PC-9 (cell line): Measurements from ENCODE around the gene MSANTD4.
"Not testable (repeated sequence)": the region's sequence is repeated elsewhere in the genome, so short reads cannot be mapped to it uniquely, and the experiment has no call there.

ENCODE experiments used
- EZH2 ChIP-seq: fragments of 200-600 bp; sonication (generic); IDR thresholded peaks from 2 replicates; pipeline ENCODE4 v1.8.0; 2017; ENCODE audit warnings: antibody characterized with exemption, low read depth
- TF ChIP-seq, protein P1 (sequence below): fragments of 200-600 bp; sonication (generic); conservative IDR thresholded peaks from 2 replicates; pipeline ENCODE4 v1.6.1; 2017; ENCODE audit warnings: mixed run types, antibody characterized with exemption, mild to moderate bottlenecking, moderate library complexity

DNA sequence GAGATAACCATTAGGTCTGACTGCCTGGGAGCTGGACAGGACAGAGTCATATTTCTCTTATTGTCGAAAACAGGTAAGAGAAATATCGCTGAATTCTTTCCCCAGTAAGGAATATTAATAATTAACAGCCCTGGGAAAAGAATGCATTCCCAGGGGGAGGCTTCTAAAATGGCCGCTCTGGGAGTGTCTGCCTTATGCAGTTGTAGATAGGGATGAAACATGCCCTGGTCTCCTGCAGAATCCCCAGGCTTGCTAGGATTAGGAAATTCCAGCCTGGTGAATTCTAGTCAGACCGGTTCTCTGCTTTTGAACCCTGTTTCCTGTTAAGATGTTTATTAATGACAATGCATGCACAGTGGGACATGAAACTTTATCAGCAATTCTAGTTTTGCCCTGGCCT lies 18.9 kb downstream of the MSANTD4 start:
- TF ChIP-seq EZH2, result not testable (repeated sequence)
- TF ChIP-seq, protein P1, sequence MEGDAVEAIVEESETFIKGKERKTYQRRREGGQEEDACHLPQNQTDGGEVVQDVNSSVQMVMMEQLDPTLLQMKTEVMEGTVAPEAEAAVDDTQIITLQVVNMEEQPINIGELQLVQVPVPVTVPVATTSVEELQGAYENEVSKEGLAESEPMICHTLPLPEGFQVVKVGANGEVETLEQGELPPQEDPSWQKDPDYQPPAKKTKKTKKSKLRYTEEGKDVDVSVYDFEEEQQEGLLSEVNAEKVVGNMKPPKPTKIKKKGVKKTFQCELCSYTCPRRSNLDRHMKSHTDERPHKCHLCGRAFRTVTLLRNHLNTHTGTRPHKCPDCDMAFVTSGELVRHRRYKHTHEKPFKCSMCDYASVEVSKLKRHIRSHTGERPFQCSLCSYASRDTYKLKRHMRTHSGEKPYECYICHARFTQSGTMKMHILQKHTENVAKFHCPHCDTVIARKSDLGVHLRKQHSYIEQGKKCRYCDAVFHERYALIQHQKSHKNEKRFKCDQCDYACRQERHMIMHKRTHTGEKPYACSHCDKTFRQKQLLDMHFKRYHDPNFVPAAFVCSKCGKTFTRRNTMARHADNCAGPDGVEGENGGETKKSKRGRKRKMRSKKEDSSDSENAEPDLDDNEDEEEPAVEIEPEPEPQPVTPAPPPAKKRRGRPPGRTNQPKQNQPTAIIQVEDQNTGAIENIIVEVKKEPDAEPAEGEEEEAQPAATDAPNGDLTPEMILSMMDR, result not testable (repeated sequence)
